ENCODE results near the gene ESCO1.
"Not testable (repeated sequence)": the region's sequence is repeated elsewhere in the genome, so short reads cannot be mapped to it uniquely, and the experiment has no call there.

ESCO1 gene

GRCh38 chr18:21600526-21601410 lies at the start of gene ESCO1:
ESCO1 (minus strand) TSS chr18:21600704; CDS start chr18:21574843, 25,861 bp downstream.
- Histone ChIP-seq H3K9ac (ENCODE audit: low read depth in 1 of 2, low read length in 2 of 2) (peak within 1 kb of the TSS; percentile 95 to 98), H3K36me3 (ENCODE audit: control insufficient read depth in 1 of 2, insufficient read depth in 2 of 2, low read length in 2 of 2) (no peaks in the 10 kb centered on the region), H3K4me1 (ENCODE audit: control insufficient read depth in 1 of 2, insufficient read depth in 2 of 2, low read length in 2 of 2) (peaks cover 9 to 27% of the 10 kb centered on the region in 2 donors), H3K4me3 (ENCODE audit: low read depth in 1 of 2, low read length in 2 of 2) (peak within 1 kb of the TSS; percentile 86 to 95), H3K27me3 (ENCODE audit: control insufficient read depth in 1 of 2, insufficient read depth in 2 of 2, low read length in 2 of 2) (no peaks in the 10 kb centered on the region), H3K27ac (ENCODE audit: low read depth, low read length) (peak within 1 kb of the TSS; percentile 99), H3K9me3 (ENCODE audit: control insufficient read depth in 1 of 2, low read length in 2 of 2) (no peaks in the 10 kb centered on the region)

DNA sequence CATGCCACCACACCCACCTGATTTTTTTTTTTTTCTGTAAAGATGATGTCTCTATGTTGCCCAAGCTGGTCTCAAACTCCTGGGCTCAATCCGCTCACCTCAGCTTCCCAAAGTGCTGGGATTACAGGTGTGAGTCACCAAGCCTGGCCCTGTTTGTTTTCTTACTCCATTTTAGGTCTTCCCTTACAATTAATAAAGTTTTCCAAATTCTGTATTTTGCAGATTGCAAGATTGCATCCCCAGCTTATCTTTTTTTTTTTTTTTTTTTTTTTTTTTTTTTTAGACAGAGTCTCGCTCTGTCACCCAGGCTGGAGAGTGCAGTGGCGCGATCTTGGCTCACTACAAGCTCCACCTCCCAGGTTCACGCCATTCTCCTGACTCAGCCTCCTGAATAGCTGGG lies 39.9 kb upstream of the ESCO1 start:
- not testable (repeated sequence) for H3K27me3 ChIP-seq (ENCODE audit: control insufficient read depth in 1 of 2, insufficient read depth in 2 of 2, low read length in 2 of 2); H3K4me3 ChIP-seq (ENCODE audit: low read depth in 1 of 2, low read length in 2 of 2); H3K27ac ChIP-seq (ENCODE audit: low read depth, low read length); H3K36me3 ChIP-seq (ENCODE audit: control insufficient read depth in 1 of 2, insufficient read depth in 2 of 2, low read length in 2 of 2); H3K4me1 ChIP-seq (ENCODE audit: control insufficient read depth in 1 of 2, insufficient read depth in 2 of 2, low read length in 2 of 2); H3K9ac ChIP-seq (ENCODE audit: low read depth in 1 of 2, low read length in 2 of 2); H3K9me3 ChIP-seq (ENCODE audit: control insufficient read depth in 1 of 2, low read length in 2 of 2)

DNA sequence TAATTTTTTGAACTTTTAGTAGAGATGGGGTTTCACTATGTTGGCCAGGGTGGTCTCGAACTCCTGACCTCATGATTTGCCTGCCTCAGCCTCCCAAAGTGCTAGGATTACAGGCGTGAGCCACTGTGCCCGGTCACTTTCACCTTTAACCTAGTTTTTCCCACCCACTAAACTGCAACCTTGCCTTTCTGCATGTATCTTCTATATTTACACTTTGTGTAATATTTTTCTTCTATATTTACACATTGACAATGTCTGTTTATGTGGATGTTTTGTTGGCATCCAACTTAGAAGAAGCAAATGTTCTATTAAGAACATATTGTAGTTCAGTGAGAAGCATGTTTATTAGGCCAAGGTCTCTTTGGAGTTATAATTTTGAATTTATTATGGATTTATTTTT lies 38.3 kb upstream of the ESCO1 start:
- Histone ChIP-seq H3K9me3 (ENCODE audit: control insufficient read depth in 1 of 2, low read length in 2 of 2) (no peaks in the 10 kb centered on the region), H3K4me3 (ENCODE audit: low read depth in 1 of 2, low read length in 2 of 2) (no peak overlapping the region), H3K27me3 (ENCODE audit: control insufficient read depth in 1 of 2, insufficient read depth in 2 of 2, low read length in 2 of 2) (no peaks in the 10 kb centered on the region), H3K36me3 (ENCODE audit: control insufficient read depth in 1 of 2, insufficient read depth in 2 of 2, low read length in 2 of 2) (peaks cover 0 to 5% of the 10 kb centered on the region in 2 donors), H3K27ac (ENCODE audit: low read depth, low read length) (no peak overlapping the region), H3K4me1 (ENCODE audit: control insufficient read depth in 1 of 2, insufficient read depth in 2 of 2, low read length in 2 of 2) (no peaks in the 10 kb centered on the region), H3K9ac (ENCODE audit: low read depth in 1 of 2, low read length in 2 of 2) (no peak overlapping the region)

DNA sequence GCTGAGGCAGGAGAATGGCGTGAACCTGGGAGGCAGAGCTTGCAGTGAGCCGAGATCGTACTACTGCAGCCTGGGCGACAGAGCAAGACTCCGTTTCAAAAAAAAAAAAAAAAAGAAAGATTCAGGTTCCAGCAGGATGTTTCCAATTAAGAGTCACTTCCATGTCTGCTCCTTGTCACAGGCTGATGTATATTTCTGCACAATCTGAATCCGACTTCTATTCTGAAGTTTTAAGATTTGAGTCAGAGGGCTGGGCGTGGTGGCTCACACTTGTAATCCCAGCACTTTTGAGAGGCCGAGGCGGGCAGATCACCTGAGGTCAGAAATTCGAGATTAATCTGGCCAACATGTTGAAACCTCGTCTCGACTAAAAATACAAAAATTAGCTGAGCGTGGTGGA lies 36.3 kb upstream of the ESCO1 start:
- no peaks in the 10 kb centered on the region for H3K27me3 ChIP-seq (ENCODE audit: control insufficient read depth in 1 of 2, insufficient read depth in 2 of 2, low read length in 2 of 2)
- no peak overlapping the region for H3K9ac ChIP-seq (ENCODE audit: low read depth in 1 of 2, low read length in 2 of 2)
- H3K9me3 ChIP-seq (ENCODE audit: control insufficient read depth in 1 of 2, low read length in 2 of 2), result no peaks in the 10 kb centered on the region
- H3K4me3 ChIP-seq (ENCODE audit: low read depth in 1 of 2, low read length in 2 of 2), result no peak overlapping the region
- H3K36me3 ChIP-seq (ENCODE audit: control insufficient read depth in 1 of 2, insufficient read depth in 2 of 2, low read length in 2 of 2), result peaks cover 1 to 8% of the 10 kb centered on the region in 2 donors
- no peaks in the 10 kb centered on the region for H3K4me1 ChIP-seq (ENCODE audit: control insufficient read depth in 1 of 2, insufficient read depth in 2 of 2, low read length in 2 of 2)
- no peak overlapping the region for H3K27ac ChIP-seq (ENCODE audit: low read depth, low read length)

DNA sequence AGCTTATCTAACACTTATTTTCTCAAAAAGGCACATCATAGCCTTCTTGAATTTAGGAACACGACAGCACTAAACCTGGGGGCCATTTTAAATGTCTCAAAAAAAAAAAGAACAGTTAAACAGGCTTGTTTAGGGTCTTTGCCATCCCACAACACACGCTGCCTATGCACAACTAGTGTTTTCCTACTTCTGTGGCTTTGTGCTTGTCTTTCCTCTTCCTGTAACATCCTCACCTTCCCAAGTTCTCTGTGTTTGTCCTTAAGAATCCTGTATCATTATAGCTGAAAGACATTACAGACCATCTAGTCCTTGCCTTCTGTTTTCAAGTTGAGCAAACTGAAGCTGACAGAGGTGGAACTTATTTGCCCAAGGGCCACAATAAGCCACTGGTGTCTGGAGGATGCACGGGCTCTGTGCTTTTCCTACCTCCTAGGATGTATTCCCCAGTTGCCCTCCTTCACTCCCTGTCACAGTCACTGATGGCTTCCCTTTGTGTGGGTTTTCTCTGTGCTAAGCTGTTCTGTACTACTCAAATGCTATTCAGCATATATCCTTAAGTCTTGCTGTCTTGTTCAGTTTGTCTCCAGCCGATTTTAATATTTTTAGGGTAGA lies 34.2 kb upstream of the ESCO1 start:
- H3K36me3 ChIP-seq (ENCODE audit: control insufficient read depth in 1 of 2, insufficient read depth in 2 of 2, low read length in 2 of 2), result peaks cover 5 to 13% of the 10 kb centered on the region in 2 donors
- no peaks in the 10 kb centered on the region for H3K4me1 ChIP-seq (ENCODE audit: control insufficient read depth in 1 of 2, insufficient read depth in 2 of 2, low read length in 2 of 2)
- H3K9ac ChIP-seq (ENCODE audit: low read depth in 1 of 2, low read length in 2 of 2), result no peak overlapping the region
- no peak overlapping the region for H3K4me3 ChIP-seq (ENCODE audit: low read depth in 1 of 2, low read length in 2 of 2)
- no peaks in the 10 kb centered on the region for H3K9me3 ChIP-seq (ENCODE audit: control insufficient read depth in 1 of 2, low read length in 2 of 2)
- H3K27me3 ChIP-seq (ENCODE audit: control insufficient read depth in 1 of 2, insufficient read depth in 2 of 2, low read length in 2 of 2), result no peaks in the 10 kb centered on the region
- H3K27ac ChIP-seq (ENCODE audit: low read depth, low read length), result no peak overlapping the region

DNA sequence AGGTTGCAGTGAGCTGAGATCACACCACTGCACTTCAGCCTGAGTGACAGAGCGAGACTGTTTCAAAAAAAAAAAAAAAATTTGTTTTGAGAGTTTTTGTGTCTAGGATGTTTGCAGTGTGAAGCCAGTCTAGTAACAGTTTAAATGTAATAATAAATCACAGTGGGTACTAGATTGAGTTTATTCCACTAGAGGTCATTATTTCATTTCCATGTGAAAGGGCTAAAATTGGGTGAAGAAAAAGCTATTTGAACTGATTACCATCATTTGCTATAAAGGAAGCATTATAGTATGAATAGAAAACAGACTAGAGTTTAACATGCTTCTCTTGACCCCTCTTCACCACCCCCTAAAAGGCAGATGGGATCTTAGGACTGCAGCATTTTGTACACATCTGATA lies 31.9 kb upstream of the ESCO1 start:
- Histone ChIP-seq H3K27ac (ENCODE audit: low read depth, low read length) (no peak overlapping the region), H3K9me3 (ENCODE audit: control insufficient read depth in 1 of 2, low read length in 2 of 2) (no peaks in the 10 kb centered on the region), H3K36me3 (ENCODE audit: control insufficient read depth in 1 of 2, insufficient read depth in 2 of 2, low read length in 2 of 2) (peaks cover 8 to 26% of the 10 kb centered on the region in 2 donors), H3K9ac (ENCODE audit: low read depth in 1 of 2, low read length in 2 of 2) (no peak overlapping the region), H3K27me3 (ENCODE audit: control insufficient read depth in 1 of 2, insufficient read depth in 2 of 2, low read length in 2 of 2) (no peaks in the 10 kb centered on the region), H3K4me1 (ENCODE audit: control insufficient read depth in 1 of 2, insufficient read depth in 2 of 2, low read length in 2 of 2) (no peaks in the 10 kb centered on the region), H3K4me3 (ENCODE audit: low read depth in 1 of 2, low read length in 2 of 2) (no peak overlapping the region)

DNA sequence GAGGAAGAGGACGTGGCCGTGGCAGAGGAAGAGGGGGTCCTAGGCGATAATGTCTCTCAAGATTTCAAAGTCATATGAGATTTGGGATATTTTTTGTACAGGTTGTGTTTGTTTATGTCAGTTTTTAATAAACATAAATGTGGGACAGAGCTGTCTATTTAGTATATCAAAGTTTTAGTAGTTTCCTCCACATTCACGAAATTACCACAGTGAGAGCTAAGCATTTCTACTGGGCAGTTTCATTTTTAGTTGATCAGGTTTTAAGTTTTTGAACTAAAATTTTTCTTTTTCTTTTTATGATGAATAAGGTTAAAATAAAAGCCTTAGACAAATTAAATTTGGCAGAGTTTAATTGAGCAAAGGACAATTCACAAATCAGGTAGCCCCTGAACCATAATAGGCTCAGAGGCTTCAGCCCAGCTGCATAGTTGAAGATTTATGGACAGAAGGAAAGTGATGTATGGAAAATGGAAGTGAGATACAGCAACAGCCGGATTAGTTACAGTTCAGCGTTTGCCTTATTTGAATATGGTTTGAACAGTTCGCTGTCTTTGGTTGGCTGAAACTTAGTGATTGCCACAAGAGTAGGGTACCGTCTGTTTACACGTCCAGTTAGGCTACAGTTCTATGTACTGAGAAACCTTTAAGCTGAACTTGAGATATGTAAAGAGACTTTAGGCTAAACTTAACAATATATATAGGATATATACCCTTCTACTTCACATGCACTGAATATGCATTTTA lies 28.8 kb upstream of the ESCO1 start:
- Histone ChIP-seq H3K9me3 (ENCODE audit: control insufficient read depth in 1 of 2, low read length in 2 of 2) (no peaks in the 10 kb centered on the region), H3K27ac (ENCODE audit: low read depth, low read length) (no peak overlapping the region), H3K9ac (ENCODE audit: low read depth in 1 of 2, low read length in 2 of 2) (no peak overlapping the region), H3K4me1 (ENCODE audit: control insufficient read depth in 1 of 2, insufficient read depth in 2 of 2, low read length in 2 of 2) (no peaks in the 10 kb centered on the region), H3K4me3 (ENCODE audit: low read depth in 1 of 2, low read length in 2 of 2) (no peak overlapping the region), H3K27me3 (ENCODE audit: control insufficient read depth in 1 of 2, insufficient read depth in 2 of 2, low read length in 2 of 2) (no peaks in the 10 kb centered on the region), H3K36me3 (ENCODE audit: control insufficient read depth in 1 of 2, insufficient read depth in 2 of 2, low read length in 2 of 2) (peaks cover 8 to 37% of the 10 kb centered on the region in 2 donors)

- H3K36me3 ChIP-seq (ENCODE audit: control insufficient read depth in 1 of 2, insufficient read depth in 2 of 2, low read length in 2 of 2), result peaks cover 5 to 30% of the 10 kb centered on the region in 2 donors
- not testable (repeated sequence) for H3K9me3 ChIP-seq (ENCODE audit: control insufficient read depth in 1 of 2, low read length in 2 of 2)
These were observed 21.1 kb upstream of the ESCO1 start for GRCh38 chr18:21621640-21622039.

GRCh38 chr18:21612125-21613039 lies 11.9 kb upstream of the ESCO1 start, which contains the start of gene SNRPD1:
SNRPD1 (plus strand) TSS chr18:21612314; CDS start chr18:21612430, 116 bp downstream.
- H3K9me3 ChIP-seq (ENCODE audit: control insufficient read depth in 1 of 2, low read length in 2 of 2), result no peaks in the 10 kb centered on the region
- H3K4me3 ChIP-seq (ENCODE audit: low read depth in 1 of 2, low read length in 2 of 2), result peak within 1 kb of the TSS; percentile 95 to 99
- H3K4me1 ChIP-seq (ENCODE audit: control insufficient read depth in 1 of 2, insufficient read depth in 2 of 2, low read length in 2 of 2), result peaks cover 7 to 11% of the 10 kb centered on the region in 2 donors
- H3K27me3 ChIP-seq (ENCODE audit: control insufficient read depth in 1 of 2, insufficient read depth in 2 of 2, low read length in 2 of 2), result no peaks in the 10 kb centered on the region
- peak within 1 kb of the TSS; percentile 87 for H3K27ac ChIP-seq (ENCODE audit: low read depth, low read length)
- peaks cover 0 to 4% of the 10 kb centered on the region in 2 donors for H3K36me3 ChIP-seq (ENCODE audit: control insufficient read depth in 1 of 2, insufficient read depth in 2 of 2, low read length in 2 of 2)
- peak within 1 kb of the TSS; percentile 82 to 85 for H3K9ac ChIP-seq (ENCODE audit: low read depth in 1 of 2, low read length in 2 of 2)

More at GRCh38 chr18:21621640-21622039, 21.1 kb upstream of the ESCO1 start:
- H3K27me3 ChIP-seq (ENCODE audit: control insufficient read depth in 1 of 2, insufficient read depth in 2 of 2, low read length in 2 of 2); H3K4me3 ChIP-seq (ENCODE audit: low read depth in 1 of 2, low read length in 2 of 2); H3K4me1 ChIP-seq (ENCODE audit: control insufficient read depth in 1 of 2, insufficient read depth in 2 of 2, low read length in 2 of 2); H3K27ac ChIP-seq (ENCODE audit: low read depth, low read length); H3K9ac ChIP-seq (ENCODE audit: low read depth in 1 of 2, low read length in 2 of 2): not testable (repeated sequence)
